Activated CD4-positive, alpha-beta T cell treated with anti-CD3 and anti-CD28 coated beads, Interleukin-2, amount 50 U/mL, for 4 hours (primary cell): Measurements from ENCODE around the gene MIF.
"Not testable (repeated sequence)": the region's sequence is repeated elsewhere in the genome, so short reads cannot be mapped to it uniquely, and the experiment has no call there.

ENCODE experiments used
- DNase-seq, 2 experiments: peaks; one replicate each; pipeline ENCODE4 v3.0.0-alpha.2; 2020

MIF gene

GRCh38 chr22:23877566-23877965 lies 16.6 kb upstream of the MIF start:
- no peak for DNase-seq

GRCh38 chr22:23878219-23878618 lies 16.0 kb upstream of the MIF start:
- DNase-seq, result no peak

DNA sequence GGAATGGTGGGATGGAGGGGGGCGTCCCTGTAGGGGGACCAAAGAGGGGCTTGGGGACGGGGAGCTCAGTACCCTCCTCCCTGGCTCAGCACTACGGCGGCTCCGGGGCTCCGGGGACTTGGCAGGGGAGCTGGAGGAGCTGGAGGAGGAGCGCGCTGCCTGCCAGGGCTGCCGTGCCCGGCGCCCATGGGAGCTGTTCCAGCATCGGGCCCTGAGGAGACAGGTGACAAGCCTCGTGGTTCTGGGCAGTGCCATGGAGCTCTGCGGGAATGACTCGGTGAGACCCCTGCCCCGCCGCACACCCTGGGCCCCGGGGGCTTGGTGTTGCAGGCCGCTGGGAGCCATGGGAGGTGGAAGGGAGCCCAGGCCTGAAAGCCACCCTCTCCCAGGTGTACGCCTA lies 11.8 kb upstream of the MIF start:
- DNase-seq, result no peak

GRCh38 chr22:23883658-23884057 lies 10.5 kb upstream of the MIF start:
- DNase-seq, result no peak

- no peak for DNase-seq
These were observed 10.0 kb upstream of the MIF start for GRCh38 chr22:23884140-23884539.

GRCh38 chr22:23888615-23889401 lies 5.4 kb upstream of the MIF start:
- no peak for DNase-seq

GRCh38 chr22:23889620-23890019 lies 4.6 kb upstream of the MIF start:
- no peak for DNase-seq

DNA sequence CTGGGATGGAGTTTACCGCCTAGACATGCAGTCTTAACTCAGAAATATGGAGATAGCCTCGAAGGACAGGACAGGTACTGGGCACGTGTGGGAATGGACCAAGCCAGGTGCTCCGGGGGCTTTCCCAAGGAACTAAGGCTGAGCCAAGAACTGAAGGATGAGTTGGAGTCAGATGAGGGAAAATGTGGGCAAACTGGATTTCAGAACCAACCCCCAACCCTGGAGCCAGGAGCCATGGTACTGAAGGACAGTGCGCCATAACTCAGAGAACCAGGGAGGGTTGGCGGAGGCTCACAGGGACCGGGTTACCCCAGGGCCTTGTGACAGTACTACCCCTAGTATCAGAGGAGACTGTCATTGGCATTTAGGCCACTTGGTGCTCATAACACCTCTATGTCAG lies 2.5 kb upstream of the MIF start:
- DNase-seq, result no peak

DNA sequence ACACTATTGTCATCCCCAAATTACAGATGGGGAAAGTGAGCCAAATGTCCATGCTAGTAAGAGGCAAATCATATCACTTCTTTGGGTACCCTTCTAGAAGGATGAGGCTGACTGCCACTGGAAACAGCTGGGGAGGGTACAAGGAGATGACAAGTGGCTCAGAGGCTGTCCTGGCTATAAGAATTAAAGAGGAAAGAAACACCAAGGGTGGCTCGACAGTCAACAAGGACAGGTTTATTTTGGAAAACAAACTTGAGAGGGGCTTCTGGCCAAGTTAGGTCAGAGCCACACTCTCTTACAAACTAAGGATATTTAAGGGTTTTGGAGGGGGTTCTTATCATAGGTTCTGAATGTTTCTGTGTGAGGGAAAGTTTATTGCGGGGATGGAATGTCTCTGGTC lies 2.1 kb upstream of the MIF start:
- no peak for DNase-seq

- DNase-seq, result no peak
These were observed 1.5 kb upstream of the MIF start for GRCh38 chr22:23892706-23893105.

DNA sequence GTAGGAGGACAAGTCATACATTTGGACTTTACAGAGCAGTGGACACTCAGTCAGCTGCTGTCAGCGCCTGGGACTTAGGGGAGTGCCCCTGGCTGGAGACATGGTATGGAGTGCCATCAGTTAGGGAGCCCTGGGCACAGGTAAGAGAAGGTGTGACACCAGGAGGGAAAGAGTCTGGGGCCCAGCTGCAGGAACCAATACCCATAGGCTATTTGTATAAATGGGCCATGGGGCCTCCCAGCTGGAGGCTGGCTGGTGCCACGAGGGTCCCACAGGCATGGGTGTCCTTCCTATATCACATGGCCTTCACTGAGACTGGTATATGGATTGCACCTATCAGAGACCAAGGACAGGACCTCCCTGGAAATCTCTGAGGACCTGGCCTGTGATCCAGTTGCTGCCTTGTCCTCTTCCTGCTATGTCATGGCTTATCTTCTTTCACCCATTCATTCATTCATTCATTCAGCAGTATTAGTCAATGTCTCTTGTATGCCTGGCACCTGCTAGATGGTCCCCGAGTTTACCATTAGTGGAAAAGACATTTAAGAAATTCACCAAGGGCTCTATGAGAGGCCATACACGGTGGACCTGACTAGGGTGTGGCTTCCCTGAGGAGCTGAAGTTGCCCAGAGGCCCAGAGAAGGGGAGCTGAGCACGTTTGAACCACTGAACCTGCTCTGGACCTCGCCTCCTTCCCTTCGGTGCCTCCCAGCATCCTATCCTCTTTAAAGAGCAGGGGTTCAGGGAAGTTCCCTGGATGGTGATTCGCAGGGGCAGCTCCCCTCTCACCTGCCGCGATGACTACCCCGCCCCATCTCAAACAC lies 850 bp upstream of the MIF start:
- DNase-seq, result no peak

DNA sequence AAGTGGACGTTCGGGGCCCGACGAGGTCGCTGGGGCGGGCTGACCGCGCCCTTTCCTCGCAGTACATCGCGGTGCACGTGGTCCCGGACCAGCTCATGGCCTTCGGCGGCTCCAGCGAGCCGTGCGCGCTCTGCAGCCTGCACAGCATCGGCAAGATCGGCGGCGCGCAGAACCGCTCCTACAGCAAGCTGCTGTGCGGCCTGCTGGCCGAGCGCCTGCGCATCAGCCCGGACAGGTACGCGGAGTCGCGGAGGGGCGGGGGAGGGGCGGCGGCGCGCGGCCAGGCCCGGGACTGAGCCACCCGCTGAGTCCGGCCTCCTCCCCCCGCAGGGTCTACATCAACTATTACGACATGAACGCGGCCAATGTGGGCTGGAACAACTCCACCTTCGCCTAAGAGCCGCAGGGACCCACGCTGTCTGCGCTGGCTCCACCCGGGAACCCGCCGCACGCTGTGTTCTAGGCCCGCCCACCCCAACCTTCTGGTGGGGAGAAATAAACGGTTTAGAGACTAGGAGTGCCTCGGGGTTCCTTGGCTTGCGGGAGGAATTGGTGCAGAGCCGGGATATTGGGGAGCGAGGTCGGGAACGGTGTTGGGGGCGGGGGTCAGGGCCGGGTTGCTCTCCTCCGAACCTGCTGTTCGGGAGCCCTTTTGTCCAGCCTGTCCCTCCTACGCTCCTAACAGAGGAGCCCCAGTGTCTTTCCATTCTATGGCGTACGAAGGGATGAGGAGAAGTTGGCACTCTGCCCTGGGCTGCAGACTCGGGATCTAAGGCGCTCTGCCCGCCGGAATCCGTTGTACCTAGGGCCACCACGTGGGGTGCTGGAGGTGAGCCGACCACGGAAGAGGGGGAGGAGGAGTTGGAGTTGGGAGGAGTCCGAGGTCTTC lies 771 bp downstream of the MIF start:
- DNase-seq, result peak; percentile 59 to 61

DNA sequence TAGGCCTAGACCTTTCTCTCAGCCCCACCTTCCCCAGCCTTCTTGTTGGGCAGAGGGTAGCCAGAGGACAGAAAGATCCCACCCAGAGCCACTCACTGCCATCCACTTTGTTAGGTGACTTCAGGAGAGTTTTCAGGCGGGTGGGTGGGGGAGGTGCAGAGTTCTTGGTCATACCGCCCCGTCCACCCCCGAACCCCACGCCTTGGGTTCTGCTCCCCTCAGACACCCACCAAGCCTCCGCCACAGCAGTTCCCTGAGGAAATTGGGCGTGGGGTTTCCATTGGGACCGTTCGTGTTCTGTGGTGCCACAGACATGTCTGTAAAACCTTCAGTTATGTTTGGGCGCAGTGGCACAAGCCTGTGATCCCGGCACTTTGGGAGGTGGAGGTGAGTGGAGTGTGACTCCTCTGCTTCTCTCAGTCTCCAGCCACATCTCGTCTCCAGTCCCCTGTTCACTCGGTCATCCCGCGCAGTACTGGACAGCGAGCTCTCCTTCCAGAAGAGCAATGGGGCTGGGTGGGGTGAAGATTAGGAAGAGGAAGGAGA lies 1.5 kb downstream of the MIF start:
- no peak for DNase-seq

GRCh38 chr22:23896166-23896522 lies 2.0 kb downstream of the MIF start:
- no peak for DNase-seq

DNA sequence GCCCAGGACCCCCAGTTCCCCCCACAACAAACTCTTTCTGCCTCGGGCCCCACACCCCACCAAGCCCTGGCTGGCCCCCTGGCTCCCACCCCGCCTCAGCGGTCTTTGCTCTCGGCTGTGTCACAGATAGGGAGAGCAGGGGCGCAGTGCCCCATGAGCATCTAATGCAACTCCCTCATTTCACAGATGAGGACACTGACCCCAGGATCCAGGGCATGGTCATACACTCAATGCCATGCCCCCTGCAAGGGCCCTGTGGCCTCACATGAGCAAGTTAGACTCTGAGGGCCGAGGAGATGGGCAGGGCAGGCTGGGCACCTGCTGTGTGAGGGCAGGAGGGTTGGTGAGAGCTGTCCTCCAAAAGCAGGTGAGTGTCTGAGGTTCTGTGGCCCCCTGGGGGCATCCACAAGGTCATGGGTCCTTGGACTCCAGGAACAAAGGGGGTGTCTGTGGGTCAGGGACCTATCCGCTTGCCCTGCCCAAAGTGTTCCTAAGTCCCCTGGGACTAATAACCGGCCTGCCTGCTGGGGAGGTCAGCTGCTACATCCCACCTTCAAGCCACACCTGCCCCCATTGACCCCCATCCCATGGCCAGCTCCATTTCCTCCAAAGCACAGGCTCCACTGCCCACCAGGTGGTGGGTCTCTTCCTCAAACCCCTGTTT lies 2.5 kb downstream of the MIF start:
- no peak for DNase-seq

GRCh38 chr22:23897320-23897719 lies 3.1 kb downstream of the MIF start:
- no peak for DNase-seq

- DNase-seq, result no peak
These were observed 4.1 kb downstream of the MIF start for GRCh38 chr22:23898006-23898974.

GRCh38 chr22:23899042-23899745 lies 5.0 kb downstream of the MIF start:
- DNase-seq, result no peak

DNA sequence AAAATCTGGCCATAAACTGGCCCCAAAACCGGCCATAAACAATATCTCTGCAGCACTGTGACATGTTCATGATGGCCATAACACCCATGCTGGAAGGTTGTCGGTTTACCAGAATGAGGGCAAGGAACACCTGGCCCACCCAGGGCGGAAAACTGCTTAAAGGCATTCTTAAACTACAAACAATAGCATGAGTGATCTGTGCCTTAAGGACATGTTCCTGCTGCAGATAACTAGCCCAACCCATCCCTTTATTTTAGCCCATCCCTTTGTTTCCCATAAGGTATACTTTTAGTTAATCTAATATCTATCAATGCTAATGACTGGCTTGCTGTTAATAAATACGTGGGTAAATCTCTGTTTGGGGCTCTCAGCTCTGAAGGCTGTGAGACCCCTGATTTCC lies 6.0 kb downstream of the MIF start:
- not testable (repeated sequence) for DNase-seq

DNA sequence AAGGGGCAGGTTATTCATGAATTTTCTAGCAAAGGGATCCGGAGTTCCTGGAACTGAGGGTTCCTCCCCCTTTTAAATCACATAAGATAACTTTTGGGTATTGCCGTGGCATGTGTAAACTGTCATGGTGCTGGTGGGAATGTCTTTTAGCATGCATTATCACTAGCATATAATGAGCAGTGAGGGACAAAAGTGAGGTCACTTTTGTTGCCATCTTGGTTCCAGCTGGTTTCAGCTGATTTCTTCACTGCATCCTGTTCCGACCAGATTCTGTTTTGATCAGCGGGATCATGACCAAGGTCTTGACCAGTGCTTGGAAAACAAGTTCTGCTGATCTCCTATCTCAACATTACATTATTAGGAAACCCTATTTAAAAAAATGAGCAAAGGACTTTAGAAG lies 7.4 kb downstream of the MIF start:
- DNase-seq, result no peak
